GM12891 (cell line): Measurements from ENCODE around the gene KIAA1328.

ENCODE experiments used
- POLR2A ChIP-seq: IDR thresholded peaks from 2 replicates; pipeline ENCODE4 v1.6.1; 2011; ENCODE audit warnings: low read depth, low read length, control low read depth
- POLR2AphosphoS5 ChIP-seq: IDR thresholded peaks from 2 replicates; pipeline ENCODE4 v1.6.1; 2011; ENCODE audit warnings: low read depth, low read length, control low read depth
- POU2F2 ChIP-seq: IDR thresholded peaks from 2 replicates; pipeline ENCODE4 v1.6.1; 2011; ENCODE audit warnings: low read depth, mild to moderate bottlenecking, control low read depth, low read length, moderate library complexity
- SPI1 ChIP-seq: IDR thresholded peaks from 2 replicates; pipeline ENCODE4 v1.6.1; 2011; ENCODE audit warnings: low read depth, low read length, control low read depth
- TAF1 ChIP-seq: IDR thresholded peaks from 2 replicates; pipeline ENCODE4 v1.6.1; 2011; ENCODE audit warnings: low read depth, low read length, control low read depth

- no peak for TF ChIP-seq TAF1
- TF ChIP-seq POLR2A: no peak
- no peak for TF ChIP-seq SPI1
- TF ChIP-seq POLR2AphosphoS5: no peak
- TF ChIP-seq POU2F2: no peak
Measured at GRCh38 chr18:37085362-37085761, 256.4 kb downstream of the KIAA1328 start.
